ENCODE data around the gene SCCPDH. TPM values are rescaled to one million over a fixed set of nuclear protein-coding genes. Genes with fewer than 3 reads are reported as not detected.

Gene SCCPDH
- total RNA-seq, 1 experiment from 2014 or later = 10.9 TPM

GRCh38 chr1:246814890-246815289 lies 90.7 kb downstream of the SCCPDH start:
- Mint-ChIP-seq H3K9me3 (peaks cover 9% of the 10 kb centered on the region), H3K27me3 (ENCODE audit: low read depth) (no peaks in the 10 kb centered on the region), H3K4me1 (peaks cover 26% of the 10 kb centered on the region), H3K4me3 (no peak overlapping the region), H3K27ac (no peak overlapping the region), H3K36me3 (peaks cover 7% of the 10 kb centered on the region)
- DNase-seq (ENCODE audit: low spot score) = no peak
- POLR2A ChIA-PET = no interaction called here
- TF ChIP-seq USF1 (CRISPR knock-in tag; IDR thresholded peaks at IDR 0.05) (no peak), TP53 (CRISPR knock-in tag; IDR thresholded peaks at IDR 0.05) (no peak), ETV6 (CRISPR knock-in tag; IDR thresholded peaks at IDR 0.05) (no peak), ZNF416 (CRISPR knock-in tag; IDR thresholded peaks at IDR 0.05) (no peak), MAX (CRISPR knock-in tag; IDR thresholded peaks at IDR 0.05) (no peak), ZBTB43 (CRISPR knock-in tag; IDR thresholded peaks at IDR 0.05) (no peak), ZNF423 (CRISPR knock-in tag; IDR thresholded peaks at IDR 0.05) (no peak), ZNF121 (CRISPR knock-in tag; IDR thresholded peaks at IDR 0.05) (no peak), USF2 (CRISPR knock-in tag; IDR thresholded peaks at IDR 0.05) (no peak), ZNF232 (CRISPR knock-in tag; IDR thresholded peaks at IDR 0.05) (no peak), RELA (CRISPR knock-in tag; IDR thresholded peaks at IDR 0.05; ENCODE audit: borderline replicate concordance) (no peak), OVOL2 (CRISPR knock-in tag; IDR thresholded peaks at IDR 0.05; ENCODE audit: borderline replicate concordance) (no peak), AFF4 (CRISPR knock-in tag; IDR thresholded peaks at IDR 0.05; ENCODE audit: borderline replicate concordance) (no peak), SMAD3 (CRISPR knock-in tag; IDR thresholded peaks at IDR 0.05; ENCODE audit: borderline replicate concordance) (no peak), JAZF1 (CRISPR knock-in tag; IDR thresholded peaks at IDR 0.05) (no peak)
- CTCF ChIA-PET = no interaction called here
- ATAC-seq = no peak

- H3K27me3 Mint-ChIP-seq (ENCODE audit: low read depth) = no peaks in the 10 kb centered on the region
- ChIA-PET POLR2A (no interaction called here), CTCF (no interaction called here)
- peaks cover 26% of the 10 kb centered on the region for H3K4me1 Mint-ChIP-seq
- DNase-seq (ENCODE audit: low spot score) (no peak), ATAC-seq (no peak)
- H3K36me3 Mint-ChIP-seq = peaks cover 5% of the 10 kb centered on the region; the same call in 1 of the 2 replicates
- H3K4me3 Mint-ChIP-seq = no peak overlapping the region
- H3K27ac Mint-ChIP-seq = no peak overlapping the region
- H3K9me3 Mint-ChIP-seq = peaks cover 7% of the 10 kb centered on the region
- no peak for TF ChIP-seq KAT7 (CRISPR knock-in tag; IDR thresholded peaks at IDR 0.05; ENCODE audit: borderline replicate concordance)
- no peak for TF ChIP-seq ZSCAN18 (CRISPR knock-in tag; IDR thresholded peaks at IDR 0.05)
- TF ChIP-seq PREB (CRISPR knock-in tag; IDR thresholded peaks at IDR 0.05; ENCODE audit: borderline replicate concordance) = no peak
- TF ChIP-seq ZNF671 (CRISPR knock-in tag; IDR thresholded peaks at IDR 0.05) = no peak
- TF ChIP-seq MXD4 (CRISPR knock-in tag; IDR thresholded peaks at IDR 0.05; ENCODE audit: borderline replicate concordance) = no peak
- TF ChIP-seq HMGXB4 (CRISPR knock-in tag; IDR thresholded peaks at IDR 0.05) = no peak
- no peak for TF ChIP-seq GTF2I (CRISPR knock-in tag; conservative IDR thresholded peaks at IDR 0.05)
- no peak for TF ChIP-seq ZNF423 (CRISPR knock-in tag; IDR thresholded peaks at IDR 0.05)
- TF ChIP-seq ESRRA (CRISPR knock-in tag; IDR thresholded peaks at IDR 0.05; ENCODE audit: borderline replicate concordance) = no peak
- TF ChIP-seq IRF2 (CRISPR knock-in tag; IDR thresholded peaks at IDR 0.05; ENCODE audit: borderline replicate concordance, low read depth) = no peak
- TF ChIP-seq NFYB (CRISPR knock-in tag; conservative IDR thresholded peaks at IDR 0.05; ENCODE audit: low read depth) = no peak
- no peak for TF ChIP-seq ZNF121 (CRISPR knock-in tag; IDR thresholded peaks at IDR 0.05)
These were observed 91.6 kb downstream of the SCCPDH start for GRCh38 chr1:246815693-246816270.

All from WTC11 (cell line).